H1 (cell line): Measurements from ENCODE around the gene GAR1. TPM values are rescaled to one million over a fixed set of nuclear protein-coding genes. Genes with fewer than 3 reads are reported as not detected.
A peak's percentile ranks its signal among the peaks of the same experiment; 100 is the strongest.

Source experiments
- CTCF ChIA-PET: fragments of 300-600 bp; sonication (Branson Sonifier 250); formaldehyde crosslinking; loops from one replicate; lab custom pipeline; 2021; ENCODE audit not compliant: partially characterized antibody; lab: Charles Lee
- POLR2A ChIA-PET: fragments of 300-600 bp; sonication (Branson Sonifier 250); formaldehyde crosslinking; loops from one replicate; lab custom pipeline; 2021; ENCODE audit warnings: inconsistent platforms; ENCODE audit not compliant: partially characterized antibody; lab: Charles Lee
- DNase-seq, 2 experiments: peaks; one replicate each; pipeline versions ENCODE4 v3.0.0 to v3.0.0-alpha.2; 2010 to 2022; ENCODE audit warnings: low spot score in 2 of 2, low read depth in 1 of 2, mixed read lengths in 1 of 2
- FAIRE-seq: peaks from 2 replicates; lab custom pipeline; 2011; peaks lifted over from hg19 to GRCh38; lab: Jason Lieb, UNC
- H2AFZ ChIP-seq: 2 replicates; pipeline ENCODE4 v1.8.1; 2012; ENCODE audit warnings: low read length, inconsistent platforms
- H2AK5ac ChIP-seq: 2 replicates; pipeline ENCODE4 v1.6.1; 2013; ENCODE audit warnings: low read depth, low read length
- H2BK120ac ChIP-seq: replicated peaks from 2 replicates; pipeline ENCODE3; 2013; ENCODE audit warnings: low read depth, low read length, inconsistent platforms
- H2BK12ac ChIP-seq: 2 replicates; pipeline ENCODE4 v1.6.1; 2013; ENCODE audit warnings: low read depth, low read length
- H2BK15ac ChIP-seq: 2 replicates; pipeline ENCODE4 v1.6.1; 2013; ENCODE audit warnings: low read length
- H2BK20ac ChIP-seq: 2 replicates; pipeline ENCODE4 v1.6.1; 2013; ENCODE audit warnings: low read length
- H2BK5ac ChIP-seq: 2 replicates; pipeline ENCODE4 v1.6.1; 2013; ENCODE audit warnings: low read depth, low read length
- H3K14ac ChIP-seq: 2 replicates; pipeline ENCODE4 v1.6.1; 2013; ENCODE audit warnings: inconsistent platforms; ENCODE audit not compliant: insufficient read length
- H3K18ac ChIP-seq: 2 replicates; pipeline ENCODE4 v1.6.1; 2013; ENCODE audit warnings: low read length; ENCODE audit errors: extremely low read depth
- H3K23ac ChIP-seq: 2 replicates; pipeline ENCODE4 v1.6.1; 2013; ENCODE audit warnings: inconsistent platforms; ENCODE audit not compliant: insufficient read length
- H3K23me2 ChIP-seq: 2 replicates; pipeline ENCODE4 v1.6.1; 2013; ENCODE audit warnings: low read depth, low read length
- H3K27ac ChIP-seq: 2 replicates; pipeline ENCODE4 v1.6.1; 2011; ENCODE audit warnings: low read depth, low read length, inconsistent platforms
- H3K27me3 ChIP-seq, 4 experiments: replicated peaks in 1 of 4; 1 replicate in 1 of 4; 2 replicates in 3 of 4; pipeline versions ENCODE4 v1.6.1 to v1.8.1; 2011 to 2013; ENCODE audit warnings: low read length in 3 of 4, mild to moderate bottlenecking in 3 of 4, inconsistent platforms in 2 of 4, mixed read lengths in 2 of 4, moderate library complexity in 1 of 4; ENCODE audit not compliant: control insufficient read depth in 3 of 4, insufficient read depth in 3 of 4; ENCODE audit errors: extremely low read depth in 1 of 4
- H3K36me3 ChIP-seq, 4 experiments: 2 replicates each; pipeline versions ENCODE4 v1.6.1 to v1.8.1; 2011 to 2013; ENCODE audit warnings: mild to moderate bottlenecking in 4 of 4, low read length in 3 of 4, moderate library complexity in 2 of 4, control low read depth in 1 of 4, inconsistent platforms in 1 of 4; ENCODE audit not compliant: insufficient read depth in 4 of 4, control insufficient read depth in 2 of 4
- H3K4ac ChIP-seq: replicated peaks from 2 replicates; pipeline ENCODE3; 2013; ENCODE audit warnings: low read length, low read depth, mixed read lengths, inconsistent platforms; ENCODE audit not compliant: insufficient read length
- H3K4me1 ChIP-seq, 4 experiments: replicated peaks in 1 of 4; 1 replicate in 1 of 4; 2 replicates in 3 of 4; pipeline versions ENCODE4 v1.6.1 to v1.8.1; 2011 to 2013; ENCODE audit warnings: low read length in 3 of 4, inconsistent platforms in 2 of 4, mixed read lengths in 1 of 4; ENCODE audit not compliant: insufficient read depth in 4 of 4, control insufficient read depth in 3 of 4
- H3K4me2 ChIP-seq, 2 experiments: 2 replicates each; pipeline versions ENCODE4 v1.6.1 to v1.8.1; 2011 to 2013; ENCODE audit warnings: low read depth in 2 of 2, low read length in 2 of 2, control low read depth in 1 of 2, inconsistent platforms in 1 of 2, mild to moderate bottlenecking in 1 of 2; ENCODE audit not compliant: insufficient read depth in 1 of 2
- H3K4me3 ChIP-seq, 4 experiments: fragments of 200-600, 300-600 bp in 1 of 4; sonication (generic), shearing (Covaris generic), sonication (Bioruptor Twin) in 1 of 4; 2 replicates each; pipeline versions ENCODE4 v1.5.1 to v1.8.1; 2011 to 2016; ENCODE audit warnings: low read length in 4 of 4, low read depth in 3 of 4, control low read depth in 2 of 4, inconsistent platforms in 2 of 4, mild to moderate bottlenecking in 2 of 4, mixed read lengths in 1 of 4, moderate library complexity in 1 of 4; ENCODE audit not compliant: insufficient read depth in 2 of 4; ENCODE audit errors: extremely low read depth in 1 of 4
- H3K56ac ChIP-seq: replicated peaks from 2 replicates; pipeline ENCODE3; 2013; ENCODE audit warnings: low read depth, mild to moderate bottlenecking, mixed read lengths, low read length, inconsistent platforms; ENCODE audit not compliant: insufficient read length
- H3K79me1 ChIP-seq: 2 replicates; pipeline ENCODE4 v1.6.1; 2013; ENCODE audit warnings: low read depth, low read length, control low read depth
- H3K79me2 ChIP-seq, 2 experiments: 2 replicates each; pipeline versions ENCODE4 v1.6.1 to v1.8.1; 2012 to 2013; ENCODE audit warnings: low read length in 2 of 2, mild to moderate bottlenecking in 2 of 2, inconsistent platforms in 1 of 2; ENCODE audit not compliant: insufficient read depth in 2 of 2, control insufficient read depth in 1 of 2
- H3K9ac ChIP-seq, 4 experiments: replicated peaks in 1 of 4; 1 replicate in 1 of 4; 2 replicates in 3 of 4; pipeline versions ENCODE4 v1.6.1 to v1.8.1; 2011 to 2013; ENCODE audit warnings: low read depth in 3 of 4, low read length in 3 of 4, control low read depth in 2 of 4, mild to moderate bottlenecking in 2 of 4, moderate library complexity in 2 of 4, inconsistent platforms in 1 of 4; ENCODE audit errors: extremely low read depth in 1 of 4
- H3K9me3 ChIP-seq, 2 experiments: 2 replicates each; pipeline versions ENCODE4 v1.6.1 to v1.8.1; 2012 to 2013; ENCODE audit warnings: mild to moderate bottlenecking in 2 of 2, moderate library complexity in 2 of 2, control low read depth in 1 of 2, inconsistent platforms in 1 of 2, low read depth in 1 of 2, low read length in 1 of 2, mixed read lengths in 1 of 2; ENCODE audit not compliant: insufficient read depth in 2 of 2
- H4K20me1 ChIP-seq, 2 experiments: replicated peaks in 1 of 2; 2 replicates each; pipeline versions ENCODE3 to v1.8.1; 2011 to 2013; ENCODE audit warnings: inconsistent platforms in 2 of 2, low read length in 2 of 2, mild to moderate bottlenecking in 1 of 2; ENCODE audit not compliant: insufficient read depth in 2 of 2, control insufficient read depth in 1 of 2
- H4K5ac ChIP-seq: 2 replicates; pipeline ENCODE4 v1.6.1; 2013; ENCODE audit warnings: low read length, low read depth, mixed read lengths, inconsistent platforms; ENCODE audit not compliant: insufficient read length
- H4K8ac ChIP-seq: 2 replicates; pipeline ENCODE4 v1.8.0; 2013; ENCODE audit warnings: mild to moderate bottlenecking, moderate library complexity, low read length, inconsistent platforms; ENCODE audit not compliant: insufficient read depth; ENCODE audit errors: extremely low read depth
- H4K91ac ChIP-seq: replicated peaks from 2 replicates; pipeline ENCODE3; 2013; ENCODE audit warnings: low read length, mixed read lengths, inconsistent platforms; ENCODE audit not compliant: insufficient read length
- BRCA1 ChIP-seq: IDR thresholded peaks from 2 replicates; pipeline ENCODE4 v1.6.1; 2012; ENCODE audit warnings: low read depth, low read length, improper control_type of control experiment
- CHD1 ChIP-seq: IDR thresholded peaks from 2 replicates; pipeline ENCODE4 v1.6.1; 2012; ENCODE audit warnings: low read depth, low read length, improper control_type of control experiment
- CHD2 ChIP-seq: IDR thresholded peaks from 2 replicates; pipeline ENCODE4 v1.6.1; 2012; ENCODE audit warnings: low read length, improper control_type of control experiment
- CREB1 ChIP-seq: IDR thresholded peaks from 2 replicates; pipeline ENCODE4 v1.6.1; 2012; ENCODE audit warnings: inconsistent platforms
- POLR2A ChIP-seq, 2 experiments: IDR thresholded peaks; 1 replicate in 1 of 2; 2 replicates in 1 of 2; pipeline ENCODE4 v1.6.1; 2011; ENCODE audit warnings: low read depth in 2 of 2, low read length in 2 of 2, mild to moderate bottlenecking in 2 of 2; ENCODE audit errors: control extremely low read depth in 1 of 2
- POU5F1 ChIP-seq: IDR thresholded peaks from 2 replicates; pipeline ENCODE4 v1.6.1; 2011; ENCODE audit warnings: low read depth, mild to moderate bottlenecking, low read length, moderate library complexity
- SP4 ChIP-seq: IDR thresholded peaks from 2 replicates; pipeline ENCODE4 v1.6.1; 2012; ENCODE audit warnings: low read length, inconsistent platforms
- TAF7 ChIP-seq: optimal IDR thresholded peaks from 2 replicates; pipeline ENCODE3; 2011; ENCODE audit warnings: low read depth, mild to moderate bottlenecking, inconsistent platforms, low read length, moderate library complexity, borderline replicate concordance
- USF2 ChIP-seq: IDR thresholded peaks from 2 replicates; pipeline ENCODE4 v1.6.1; 2011; ENCODE audit warnings: low read length, improper control_type of control experiment
- WGBS, 2 experiments: shearing (Covaris generic) in 1 of 2; methylation state at CpG; one replicate each; pipeline versions ENCODE4 v1.1.6 to v1.1.7; 2013 to 2015; ENCODE audit warnings: low lambda C conversion rate in 2 of 2, mixed read lengths in 2 of 2, inconsistent platforms in 1 of 2, low coverage in 1 of 2, missing lambda C conversion rate in 1 of 2; ENCODE audit not compliant: insufficient replicate concordance in 2 of 2, insufficient coverage in 1 of 2, insufficient read length in 1 of 2; ENCODE audit errors: extremely low coverage in 1 of 2, missing lambda C conversion rate in 1 of 2; 5-methylcytosine and 5-hydroxymethylcytosine counted together
- polyA plus RNA-seq, 7 experiments: library from polyadenylated mRNA; depleted of rRNA in 3 of 7; stranded (reverse) in 5 of 7; unstranded in 2 of 7; fragments of >200 nt in 5 of 7; fragments of 200-250 nt in 2 of 7; gene quantifications; 1 replicate in 5 of 7; 2 replicates in 1 of 7; 4 replicates in 1 of 7; pipeline versions ENCODE4 v1.2.1 to v1.2.3, GENCODE V29; 2011 to 2013; ENCODE audit warnings: missing spikeins in 2 of 7, mixed read lengths in 2 of 7
- total RNA-seq: library from RNA; stranded (reverse); fragmentation: NEBNext Ultra II Directional; extraction: Animal tissue kit (Norgen Biotek cat#: 25700); gene quantifications from 2 replicates; pipeline ENCODE4 v1.2.1, GENCODE V29; 2021

Gene GAR1
- total and polyA plus RNA-seq, 2 of the 8 experiments (the other 6 are each of a cell fraction or from before 2014, with no cell fraction given): 14.5 to 37.5 TPM

- Histone ChIP-seq H4K91ac (no peak within 1 kb of the TSS), H2BK12ac (no peak within 1 kb of the TSS), H3K79me2 (no peaks in the 10 kb centered on the region), H2AK5ac (no peak within 1 kb of the TSS), H4K20me1 (no peaks in the 10 kb centered on the region), H3K4me2 (no peak within 1 kb of the TSS), H3K56ac (no peak within 1 kb of the TSS), H2BK20ac (no peak within 1 kb of the TSS), H2BK5ac (no peak within 1 kb of the TSS), H2BK15ac (no peak within 1 kb of the TSS), H3K18ac (no peak within 1 kb of the TSS), H3K4me1 (no peaks in the 10 kb centered on the region), H3K79me1 (no peaks in the 10 kb centered on the region), H3K4ac (no peak within 1 kb of the TSS), H3K27me3 (no peaks in the 10 kb centered on the region), H2BK120ac (no peak within 1 kb of the TSS), H4K8ac (no peak within 1 kb of the TSS), H3K27ac (no peak within 1 kb of the TSS), H3K4me3 (no peak within 1 kb of the TSS), H3K23ac (no peak within 1 kb of the TSS), H3K14ac (no peak within 1 kb of the TSS), H2AFZ (0 out of 2 replicates have a peak within 1 kb of the TSS, but pooled peaks have one; percentile 77), H4K5ac (no peak within 1 kb of the TSS), H3K9ac (no peak within 1 kb of the TSS), H3K23me2 (no peaks in the 10 kb centered on the region), H3K9me3 (no peaks in the 10 kb centered on the region), H3K36me3 (no peaks in the 10 kb centered on the region)
- DNase-seq (no peak), FAIRE-seq (no peak)
- 91% methylated on average over 5 of the region's 5 CpGs; no CpG with 5 or more reads in 1 of the 2 experiments for WGBS, 2 experiments
- POLR2A ChIA-PET: no interaction called here
- CTCF ChIA-PET: no interaction called here
- no peak for TF ChIP-seq BRCA1
- TF ChIP-seq TAF7: no peak
- no peak for TF ChIP-seq CHD2
- no peak for TF ChIP-seq CREB1
- no peak for TF ChIP-seq SP4
- TF ChIP-seq POLR2A (IDR thresholded peaks at IDR 0.05; ENCODE audit: control extremely low read depth in 1 of 2, low read depth in 2 of 2, low read length in 2 of 2): no peak
- no peak for TF ChIP-seq POU5F1
- TF ChIP-seq USF2: no peak
- TF ChIP-seq CHD1: no peak
Observed at GRCh38 chr4:109847896-109848442, 32.4 kb downstream of the GAR1 start, which contains the start of gene LRIT3. Gene LRIT3, plus strand, starts transcription at chr4:109848107. Its CDS starts 95 bp downstream, at chr4:109848202.
